HepG2 (cell line): ENCODE results near the gene TAF3. TPM values are rescaled to one million over a fixed set of nuclear protein-coding genes. Genes with fewer than 3 reads are reported as not detected.

ENCODE experiments used
- ATAC-seq: fragments of 200-7000 bp; cut with Tn5 transposase; 3 replicates; pipeline ENCODE4 v1.9.1; 2020; ENCODE audit warnings: mild to moderate bottlenecking, moderate library complexity
- BruUV-seq: library from RNA; stranded (reverse); fragments of 400-500 nt; replicated peaks from 2 replicates; lab custom pipeline; 2021; lab: Mats Ljungman, UMichigan
- CTCF ChIA-PET: fragments of 300-600 bp; formaldehyde crosslinking; extraction: SDS; loops from one replicate; lab custom pipeline; 2021; ENCODE audit warnings: low total read pairs, inconsistent platforms, low intra/inter-chr PET ratio; lab: Yijun Ruan, JAX
- POLR2A ChIA-PET: fragments of 350-600 bp; sonication (Branson Sonifier 250); formaldehyde crosslinking; loops from one replicate; lab custom pipeline; 2020; ENCODE audit warnings: antibody characterized with exemption, inconsistent platforms; lab: Yijun Ruan, JAX
- DNase-seq: peaks from one replicate; pipeline ENCODE4 v3.0.0-alpha.2; 2015; ENCODE audit warnings: low spot score
- FAIRE-seq: peaks from 3 replicates; lab custom pipeline; 2011; peaks lifted over from hg19 to GRCh38; lab: Jason Lieb, UNC
- H2AFZ ChIP-seq: one replicate; pipeline ENCODE4 v1.6.1; 2011; ENCODE audit warnings: low read length, inconsistent platforms
- H3K27ac ChIP-seq: fragments of 300-600 bp; 3 replicates; pipeline ENCODE4 v1.8.0; 2011; ENCODE audit warnings: mixed run types, mild to moderate bottlenecking, mixed read lengths, low read length, inconsistent platforms; ENCODE audit not compliant: insufficient read depth; ENCODE audit errors: extremely low read length
- H3K27me3 ChIP-seq, 2 experiments: fragments of 200-600 bp in 1 of 2; 2 replicates in 1 of 2; 3 replicates in 1 of 2; pipeline versions ENCODE4 v1.6.0 to v1.8.0; 2011; ENCODE audit warnings: low read length in 2 of 2, mild to moderate bottlenecking in 2 of 2, moderate library complexity in 2 of 2, inconsistent platforms in 1 of 2; ENCODE audit not compliant: insufficient read depth in 2 of 2, control insufficient read depth in 1 of 2
- H3K36me3 ChIP-seq, 2 experiments: fragments of 200-600 bp in 1 of 2; replicated peaks in 1 of 2; 2 replicates in 1 of 2; 3 replicates in 1 of 2; pipeline versions ENCODE4 v1.5.1 to v1.8.0; 2011; ENCODE audit warnings: low read length in 2 of 2, inconsistent platforms in 1 of 2; ENCODE audit not compliant: insufficient read depth in 2 of 2, control insufficient read depth in 1 of 2
- H3K4me1 ChIP-seq: 2 replicates; pipeline ENCODE4 v1.5.1; 2012; ENCODE audit warnings: low read length, inconsistent platforms; ENCODE audit not compliant: insufficient read depth
- H3K4me2 ChIP-seq: 2 replicates; pipeline ENCODE4 v1.6.0; 2011; ENCODE audit warnings: low read depth, low read length, inconsistent platforms
- H3K4me3 ChIP-seq, 3 experiments: fragments of 200-600 bp in 1 of 3; sonication (generic), shearing (Covaris generic) in 1 of 3; replicated peaks in 1 of 3; 2 replicates each; pipeline ENCODE4 v1.5.1; 2011 to 2016; ENCODE audit warnings: low read length in 3 of 3, inconsistent platforms in 2 of 3, low read depth in 2 of 3, mild to moderate bottlenecking in 2 of 3, control low read depth in 1 of 3, mixed read lengths in 1 of 3; ENCODE audit not compliant: insufficient read depth in 1 of 3
- H3K79me2 ChIP-seq: one replicate; pipeline ENCODE4 v1.6.1; 2011; ENCODE audit warnings: low read length, inconsistent platforms; ENCODE audit not compliant: insufficient read depth
- H3K9ac ChIP-seq: 2 replicates; pipeline ENCODE4 v1.6.0; 2011; ENCODE audit warnings: mild to moderate bottlenecking, low read depth, low read length, inconsistent platforms; ENCODE audit not compliant: insufficient read depth
- H3K9me3 ChIP-seq: 2 replicates; pipeline ENCODE4 v1.5.1; 2012; ENCODE audit warnings: mild to moderate bottlenecking, low read length
- H4K20me1 ChIP-seq: 2 replicates; pipeline ENCODE4 v1.6.0; 2011; ENCODE audit warnings: inconsistent platforms, mild to moderate bottlenecking, low read length, moderate library complexity; ENCODE audit not compliant: insufficient read depth
- CENPT ChIP-seq: sonication (generic); formaldehyde crosslinking; IDR thresholded peaks from 2 replicates; pipeline ENCODE4 v1.8.0; 2022; ENCODE audit warnings: low read depth, mild to moderate bottlenecking, moderate library complexity, missing genetic modification reagents
- GTF3A ChIP-seq: sonication (generic); formaldehyde crosslinking; conservative IDR thresholded peaks from 2 replicates; pipeline ENCODE4 v1.4.0; 2020; ENCODE audit warnings: mild to moderate bottlenecking, missing genetic modification reagents
- HDAC1 ChIP-seq: sonication (generic); formaldehyde crosslinking; IDR thresholded peaks from 2 replicates; pipeline ENCODE4 v1.5.1; 2020; ENCODE audit warnings: mild to moderate bottlenecking, missing genetic modification reagents
- HNF4G ChIP-seq, 2 experiments: sonication (generic) in 1 of 2; formaldehyde crosslinking in 1 of 2; IDR thresholded peaks; 2 replicates each; pipeline versions ENCODE4 v1.4.0 to v1.6.1; 2011 to 2020; ENCODE audit warnings: borderline replicate concordance in 2 of 2, low read depth in 2 of 2, mild to moderate bottlenecking in 2 of 2, low read length in 1 of 2, missing genetic modification reagents in 1 of 2, moderate library complexity in 1 of 2
- MAFF ChIP-seq: IDR thresholded peaks from 2 replicates; pipeline ENCODE4 v1.6.1; 2011; ENCODE audit warnings: low read depth, low read length, improper control_type of control experiment
- NFYB ChIP-seq: sonication (generic); formaldehyde crosslinking; IDR thresholded peaks from 2 replicates; pipeline ENCODE4 v1.4.0; 2020; ENCODE audit warnings: missing genetic modification reagents
- RCOR2 ChIP-seq: IDR thresholded peaks from 2 replicates; pipeline ENCODE4 v1.6.1; 2016; ENCODE audit warnings: missing biosample characterization, missing genetic modification reagents
- SNAPC2 ChIP-seq: sonication (generic); formaldehyde crosslinking; IDR thresholded peaks from 2 replicates; pipeline ENCODE4 v1.8.1; 2022; ENCODE audit warnings: mild to moderate bottlenecking, missing genetic modification reagents
- TSC22D2 ChIP-seq: sonication (generic); formaldehyde crosslinking; IDR thresholded peaks from 2 replicates; pipeline ENCODE4 v1.5.1; 2020; ENCODE audit warnings: missing genetic modification reagents, mild to moderate bottlenecking, borderline replicate concordance
- ZC3H13 ChIP-seq: sonication (generic); formaldehyde crosslinking; IDR thresholded peaks from 2 replicates; pipeline ENCODE4 v1.8.1; 2023; ENCODE audit warnings: mild to moderate bottlenecking, missing genetic modification reagents, moderate library complexity
- ZNF451 ChIP-seq: sonication (generic); formaldehyde crosslinking; IDR thresholded peaks from 2 replicates; pipeline ENCODE4 v1.5.0; 2020; ENCODE audit warnings: mild to moderate bottlenecking, missing genetic modification reagents
- ZNF589 ChIP-seq: sonication (generic); formaldehyde crosslinking; conservative IDR thresholded peaks from 2 replicates; pipeline ENCODE4 v1.8.0; 2022; ENCODE audit warnings: mild to moderate bottlenecking, moderate library complexity, missing genetic modification reagents
- WGBS: methylation state at CpG from one replicate; pipeline ENCODE4 v1.1.6; 2017; ENCODE audit warnings: low lambda C conversion rate; 5-methylcytosine and 5-hydroxymethylcytosine counted together
- in situ Hi-C: cut with HindIII; loops from 2 replicates; pipeline ENCODE4 v1.10.0; 2017; ENCODE audit warnings: low pct_unique_long_range_greater_than_20kb; ENCODE audit not compliant: extremely low pct_ligation_motif_present
- intact Hi-C: fragments of 100-400 bp; cut with micrococcal nuclease; formaldehyde crosslinking; loops from one replicate; pipeline ENCODE4 v1.10.0; 2022; ENCODE audit not compliant: unreplicated experiment
- polyA plus RNA-seq, 8 experiments: library from polyadenylated mRNA; depleted of rRNA in 3 of 8; stranded (reverse) in 7 of 8; unstranded in 1 of 8; fragments of >200 nt; fragmentation: Illumina TruSeq in 4 of 8; extraction: Trizol in 4 of 8; gene quantifications; 2 replicates each; pipeline versions ENCODE4 v1.2.1 to v1.2.3, GENCODE V29; 2011 to 2016; ENCODE audit warnings: low read depth in 4 of 8, missing spikeins in 1 of 8, mixed read lengths in 1 of 8; ENCODE audit not compliant: insufficient read depth in 1 of 8
- total RNA-seq, 5 experiments: library from RNA; depleted of rRNA; stranded (reverse); fragments of >200 nt; fragmentation: Illumina TruSeq; extraction: Trizol; gene quantifications; 2 replicates each; pipeline ENCODE4 v1.2.3, GENCODE V29; 2016; ENCODE audit warnings: low read depth in 1 of 5
- TF ChIP-seq, protein P1 (sequence below): sonication (generic); formaldehyde crosslinking; IDR thresholded peaks from 2 replicates; pipeline ENCODE4 v1.8.0; 2022; ENCODE audit warnings: mild to moderate bottlenecking, missing genetic modification reagents, moderate library complexity

The TAF3 gene
- total and polyA plus RNA-seq, 2 of the 13 experiments (the other 11 are each of a cell fraction or from before 2014, with no cell fraction given) = 1.7 to 2.9 TPM

DNA sequence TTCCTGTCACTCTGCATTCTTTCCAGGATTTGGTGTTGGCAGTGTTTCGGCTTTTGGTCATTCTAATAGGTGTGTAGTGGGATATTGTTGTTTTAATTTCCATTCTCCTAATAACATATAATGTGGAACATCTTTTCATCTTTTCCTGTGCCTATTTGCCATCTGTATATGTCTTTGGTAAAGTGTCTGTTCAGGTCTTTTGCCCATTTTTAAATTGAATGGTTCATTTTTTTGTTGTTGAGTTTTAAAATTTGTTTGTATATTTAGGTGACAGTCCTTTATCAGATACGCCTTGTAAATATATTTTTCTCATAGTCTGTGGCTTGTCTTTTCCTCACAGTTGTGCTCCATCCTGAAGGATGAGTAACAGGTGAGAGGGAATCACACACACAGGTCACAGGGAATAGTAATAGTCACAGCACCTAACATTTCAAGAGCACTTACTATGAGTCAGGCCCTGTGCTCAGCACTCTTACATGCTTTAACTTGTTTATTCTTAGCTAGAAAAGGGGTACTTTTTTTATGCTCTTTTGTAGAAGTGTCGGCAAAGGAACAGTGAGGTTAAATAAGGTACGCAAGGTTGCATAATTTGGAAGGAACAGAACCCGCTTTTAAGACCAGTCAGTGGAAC lies 119.1 kb downstream of the TAF3 start:
- FAIRE-seq (no peak), ATAC-seq (no peak), DNase-seq (no peak)
- ChIA-PET POLR2A (no interaction called here), CTCF (no interaction called here)
- Histone ChIP-seq H3K79me2 (no peaks in the 10 kb centered on the region), H3K9me3 (no peaks in the 10 kb centered on the region), H3K4me1 (peaks cover 37% of the 10 kb centered on the region), H3K9ac (no peak overlapping the region), H3K4me3 (no peak overlapping the region), H3K4me2 (no peak overlapping the region), H4K20me1 (no peaks in the 10 kb centered on the region), H3K27ac (no peak overlapping the region), H3K36me3 (no peaks in the 10 kb centered on the region), H3K27me3 (no peaks in the 10 kb centered on the region), H2AFZ (no peak overlapping the region)
- intact Hi-C loops (no loop called here), in situ Hi-C loops (no loop called here)
- WGBS = 97% methylated on average over 5 of the region's 5 CpGs
- no TSS peak for BruUV-seq
- TF ChIP-seq NFYB (CRISPR knock-in tag) (no peak), TSC22D2 (CRISPR knock-in tag) (no peak), ZNF589 (CRISPR knock-in tag) (no peak), RCOR2 (CRISPR knock-in tag) (no peak), SNAPC2 (CRISPR knock-in tag) (no peak), ZNF451 (CRISPR knock-in tag) (no peak), HDAC1 (CRISPR knock-in tag) (no peak), HNF4G (IDR thresholded peaks at IDR 0.05; ENCODE audit: borderline replicate concordance, low read depth, low read length) (no peak), HNF4G (CRISPR knock-in tag; IDR thresholded peaks at IDR 0.05; ENCODE audit: borderline replicate concordance, low read depth) (no peak), CENPT (no peak), ZC3H13 (CRISPR knock-in tag) (no peak), MAFF (no peak), GTF3A (CRISPR knock-in tag) (no peak)
- TF ChIP-seq, protein P1, sequence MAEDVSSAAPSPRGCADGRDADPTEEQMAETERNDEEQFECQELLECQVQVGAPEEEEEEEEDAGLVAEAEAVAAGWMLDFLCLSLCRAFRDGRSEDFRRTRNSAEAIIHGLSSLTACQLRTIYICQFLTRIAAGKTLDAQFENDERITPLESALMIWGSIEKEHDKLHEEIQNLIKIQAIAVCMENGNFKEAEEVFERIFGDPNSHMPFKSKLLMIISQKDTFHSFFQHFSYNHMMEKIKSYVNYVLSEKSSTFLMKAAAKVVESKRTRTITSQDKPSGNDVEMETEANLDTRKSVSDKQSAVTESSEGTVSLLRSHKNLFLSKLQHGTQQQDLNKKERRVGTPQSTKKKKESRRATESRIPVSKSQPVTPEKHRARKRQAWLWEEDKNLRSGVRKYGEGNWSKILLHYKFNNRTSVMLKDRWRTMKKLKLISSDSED (CRISPR knock-in tag) = no peak
